Measurements from ENCODE around the gene RCSD1.

The RCSD1 gene

GRCh38 chr1:167629681-167630567, at the start of gene RCSD1:
Gene RCSD1, plus strand, starts transcription at chr1:167630232. Its CDS starts 192 bp downstream, at chr1:167630424.
- no peaks in the 10 kb centered on the region for H3K27me3 ChIP-seq (ENCODE audit: insufficient read depth, poor library complexity, severe bottlenecking)
- H3K9me3 ChIP-seq (ENCODE audit: severe bottlenecking) = peaks cover 2% of the 10 kb centered on the region
- TF ChIP-seq CTCF (IDR thresholded peaks at IDR 0.05; ENCODE audit: poor library complexity, severe bottlenecking) = no peak
- ATAC-seq (ENCODE audit: low read depth) = peak; percentile 64
- H3K27ac ChIP-seq (ENCODE audit: poor library complexity, severe bottlenecking) = no peak within 1 kb of the TSS
- H3K36me3 ChIP-seq (ENCODE audit: low read depth) = no peaks in the 10 kb centered on the region
- no peak for DNase-seq (ENCODE audit: low spot score)
- peak within 1 kb of the TSS; percentile 35 for H3K4me3 ChIP-seq (ENCODE audit: severe bottlenecking)
- no peaks in the 10 kb centered on the region for H3K4me1 ChIP-seq (ENCODE audit: insufficient read depth, poor library complexity, severe bottlenecking)

- no peak for TF ChIP-seq CTCF (IDR thresholded peaks at IDR 0.05; ENCODE audit: poor library complexity, severe bottlenecking)
- Histone ChIP-seq H3K9me3 (ENCODE audit: severe bottlenecking) (no peaks in the 10 kb centered on the region), H3K27me3 (ENCODE audit: insufficient read depth, poor library complexity, severe bottlenecking) (no peaks in the 10 kb centered on the region), H3K36me3 (ENCODE audit: low read depth) (no peaks in the 10 kb centered on the region), H3K4me3 (ENCODE audit: severe bottlenecking) (no peak overlapping the region), H3K4me1 (ENCODE audit: insufficient read depth, poor library complexity, severe bottlenecking) (no peaks in the 10 kb centered on the region), H3K27ac (ENCODE audit: poor library complexity, severe bottlenecking) (no peak overlapping the region)
- DNase-seq (ENCODE audit: low spot score) = no peak
- no peak for ATAC-seq (ENCODE audit: low read depth)
Observed at GRCh38 chr1:167582064-167582463, 48.0 kb upstream of the RCSD1 start.

GRCh38 chr1:167582722-167583121, 47.3 kb upstream of the RCSD1 start:
- Histone ChIP-seq H3K27ac (ENCODE audit: poor library complexity, severe bottlenecking) (no peak overlapping the region), H3K36me3 (ENCODE audit: low read depth) (no peaks in the 10 kb centered on the region), H3K4me1 (ENCODE audit: insufficient read depth, poor library complexity, severe bottlenecking) (no peaks in the 10 kb centered on the region), H3K4me3 (ENCODE audit: severe bottlenecking) (no peak overlapping the region), H3K27me3 (ENCODE audit: insufficient read depth, poor library complexity, severe bottlenecking) (no peaks in the 10 kb centered on the region), H3K9me3 (ENCODE audit: severe bottlenecking) (no peaks in the 10 kb centered on the region)
- ATAC-seq (ENCODE audit: low read depth) (no peak), DNase-seq (ENCODE audit: low spot score) (no peak)
- TF ChIP-seq CTCF (IDR thresholded peaks at IDR 0.05; ENCODE audit: poor library complexity, severe bottlenecking) = no peak

GRCh38 chr1:167584581-167584980, 45.5 kb upstream of the RCSD1 start:
- DNase-seq (ENCODE audit: low spot score) (no peak), ATAC-seq (ENCODE audit: low read depth) (no peak)
- TF ChIP-seq CTCF (IDR thresholded peaks at IDR 0.05; ENCODE audit: poor library complexity, severe bottlenecking) = no peak
- Histone ChIP-seq H3K27ac (ENCODE audit: poor library complexity, severe bottlenecking) (no peak overlapping the region), H3K36me3 (ENCODE audit: low read depth) (no peaks in the 10 kb centered on the region), H3K4me1 (ENCODE audit: insufficient read depth, poor library complexity, severe bottlenecking) (no peaks in the 10 kb centered on the region), H3K27me3 (ENCODE audit: insufficient read depth, poor library complexity, severe bottlenecking) (no peaks in the 10 kb centered on the region), H3K9me3 (ENCODE audit: severe bottlenecking) (no peaks in the 10 kb centered on the region), H3K4me3 (ENCODE audit: severe bottlenecking) (no peak overlapping the region)

- ATAC-seq (ENCODE audit: low read depth) (no peak), DNase-seq (ENCODE audit: low spot score) (no peak)
- H3K36me3 ChIP-seq (ENCODE audit: low read depth) = no peaks in the 10 kb centered on the region
- H3K27me3 ChIP-seq (ENCODE audit: insufficient read depth, poor library complexity, severe bottlenecking) = no peaks in the 10 kb centered on the region
- H3K9me3 ChIP-seq (ENCODE audit: severe bottlenecking) = no peaks in the 10 kb centered on the region
- H3K4me1 ChIP-seq (ENCODE audit: insufficient read depth, poor library complexity, severe bottlenecking) = no peaks in the 10 kb centered on the region
- no peak overlapping the region for H3K4me3 ChIP-seq (ENCODE audit: severe bottlenecking)
- H3K27ac ChIP-seq (ENCODE audit: poor library complexity, severe bottlenecking) = no peak overlapping the region
- no peak for TF ChIP-seq CTCF (IDR thresholded peaks at IDR 0.05; ENCODE audit: poor library complexity, severe bottlenecking)
Observed at GRCh38 chr1:167587342-167587741, 42.7 kb upstream of the RCSD1 start.
